ENCODE results near the gene NR5A2.

- TF ChIP-seq SIN3A (IDR thresholded peaks at IDR 0.05; ENCODE audit: borderline replicate concordance, insufficient read depth, low read length) (no peak), POLR2AphosphoS5 (IDR thresholded peaks at IDR 0.05; ENCODE audit: low read depth, low read length) (no peak), REST (IDR thresholded peaks at IDR 0.05; ENCODE audit: insufficient read depth in 1 of 2, low read depth in 2 of 2, low read length in 2 of 2) (no peak), FOXP2 (optimal IDR thresholded peaks at IDR 0.05; ENCODE audit: borderline replicate concordance, extremely low read depth, extremely low read length, insufficient read depth) (no peak), TAF1 (IDR thresholded peaks at IDR 0.05; ENCODE audit: borderline replicate concordance, insufficient read depth, low read length) (no peak)
These were observed 15.8 kb downstream of the NR5A2 start for GRCh38 chr1:200043336-200043668.

All from PFSK-1 (cell line).